K562 (cell line): ENCODE data around the gene PDLIM4. TPM values are rescaled to one million over a fixed set of nuclear protein-coding genes. Genes with fewer than 3 reads are reported as not detected.
A peak's percentile ranks its signal among the peaks of the same experiment; 100 is the strongest.

Experiments
- ARID1B ChIP-seq: fragments of 450-650 bp; IDR thresholded peaks from 2 replicates; pipeline ENCODE4 v1.6.1; 2016; ENCODE audit warnings: antibody characterized with exemption, mild to moderate bottlenecking, inconsistent platforms
- HDAC8 ChIP-seq: fragments of 450-650 bp; IDR thresholded peaks from 2 replicates; pipeline ENCODE4 v1.6.1; 2016; ENCODE audit warnings: mild to moderate bottlenecking, missing genetic modification characterization, moderate library complexity, missing compliant biosample characterization
- ILF3 ChIP-seq: fragments of 450-650 bp; IDR thresholded peaks from 2 replicates; pipeline ENCODE4 v1.6.1; 2018; ENCODE audit warnings: antibody characterized with exemption, mild to moderate bottlenecking, moderate library complexity, borderline replicate concordance
- MEF2D ChIP-seq: conservative IDR thresholded peaks from 2 replicates; pipeline ENCODE4 v1.6.1; 2016; ENCODE audit warnings: low read depth, missing genetic modification characterization, missing compliant biosample characterization
- MXI1 ChIP-seq: IDR thresholded peaks from 2 replicates; pipeline ENCODE4 v1.6.1; 2011; ENCODE audit warnings: low read depth, mild to moderate bottlenecking, improper control_type of control experiment, low read length
- PCBP2 ChIP-seq: fragments of 200-400 bp; formaldehyde crosslinking; IDR thresholded peaks from 2 replicates; pipeline ENCODE4 v1.6.1; 2018; ENCODE audit warnings: low read length, low read depth, mild to moderate bottlenecking, moderate library complexity; ENCODE audit not compliant: poor library complexity, severe bottlenecking
- RBBP5 ChIP-seq: fragments of 200-600 bp; sonication (generic); IDR thresholded peaks from 2 replicates; pipeline ENCODE4 v1.6.1; 2012; ENCODE audit warnings: borderline replicate concordance, mild to moderate bottlenecking, low read length, control low read depth, inconsistent platforms; ENCODE audit not compliant: insufficient read depth, poor library complexity, severe bottlenecking
- RCOR1 ChIP-seq, 2 experiments: IDR thresholded peaks; 2 replicates each; pipeline ENCODE4 v1.6.1; 2012; ENCODE audit warnings: low read depth in 2 of 2, low read length in 2 of 2, borderline replicate concordance in 1 of 2, improper control_type of control experiment in 1 of 2
- STAT5B ChIP-seq: fragments of 250-450 bp; sonication (Bioruptor Pico); IDR thresholded peaks from 2 replicates; pipeline ENCODE4 v1.8.0; 2021; ENCODE audit warnings: mild to moderate bottlenecking, inconsistent platforms
- XRCC5 ChIP-seq: fragments of 200-400 bp; formaldehyde crosslinking; IDR thresholded peaks from 2 replicates; pipeline ENCODE4 v1.6.1; 2017; ENCODE audit warnings: low read depth, mild to moderate bottlenecking, low read length
- ZNF76 ChIP-seq: fragments of 250-450 bp; sonication (Bioruptor Pico); IDR thresholded peaks from 2 replicates; pipeline ENCODE4 v1.4.0; 2020; ENCODE audit warnings: mild to moderate bottlenecking, moderate library complexity, borderline replicate concordance
- ZSCAN32 ChIP-seq: fragments of 450-650 bp; formaldehyde crosslinking; IDR thresholded peaks from 2 replicates; pipeline ENCODE4 v1.4.0; 2020; ENCODE audit warnings: mild to moderate bottlenecking, moderate library complexity
- polyA plus RNA-seq, 8 experiments: library from polyadenylated mRNA; depleted of rRNA in 4 of 8; stranded (reverse) in 5 of 8; unstranded in 3 of 8; fragments of >200 nt; fragmentation: Nextera tagmentation in 2 of 8; fragmentation: Illumina TruSeq in 1 of 8; extraction: Ambion mirVana in 2 of 8; extraction: Trizol in 1 of 8; gene quantifications; 2 replicates each; pipeline versions ENCODE4 v1.2.1 to v1.2.3, GENCODE V29; 2011 to 2014; ENCODE audit warnings: inconsistent platforms in 1 of 8, missing spikeins in 1 of 8
- total RNA-seq, 7 experiments: library from RNA; depleted of rRNA in 6 of 7; stranded (reverse); fragments of >200 nt in 6 of 7; fragmentation: Illumina TruSeq in 2 of 7; extraction: Trizol in 2 of 7; gene quantifications; 2 replicates each; pipeline versions ENCODE4 v1.2.1 to v1.2.3, GENCODE V29; 2011 to 2021; ENCODE audit warnings: low replicate concordance in 1 of 7
- TF ChIP-seq, protein P1 (sequence below): fragments of 450-650 bp; IDR thresholded peaks from 2 replicates; pipeline ENCODE4 v1.6.1; 2016; ENCODE audit warnings: borderline replicate concordance
- TF ChIP-seq, protein P2 (sequence below), 3 experiments: IDR thresholded peaks in 2 of 3; conservative IDR thresholded peaks in 1 of 3; 2 replicates each; pipeline ENCODE4 v1.5.1; 2011 to 2012; ENCODE audit warnings: low read length in 3 of 3, mild to moderate bottlenecking in 3 of 3, control low read depth in 2 of 3, improper control_type of control experiment in 1 of 3, inconsistent platforms in 1 of 3, low read depth in 1 of 3, mixed read lengths in 1 of 3, moderate library complexity in 1 of 3; ENCODE audit not compliant: insufficient read depth in 2 of 3
- TF ChIP-seq, protein P3 (sequence below): fragments of 250-450 bp; sonication (Bioruptor Pico); IDR thresholded peaks from 2 replicates; pipeline ENCODE4 v1.5.0; 2020; ENCODE audit warnings: mild to moderate bottlenecking
- TF ChIP-seq, protein P4 (sequence below): sonication (generic); formaldehyde crosslinking; IDR thresholded peaks from 2 replicates; pipeline ENCODE4 v1.8.1; 2023; ENCODE audit warnings: mild to moderate bottlenecking, missing genetic modification reagents
- TF ChIP-seq, protein P5 (sequence below): fragments of 450-650 bp; IDR thresholded peaks from 2 replicates; pipeline ENCODE4 v1.6.1; 2016; ENCODE audit warnings: antibody characterized with exemption

The PDLIM4 gene
- total and polyA plus RNA-seq, 9 of the 15 experiments (the other 6 are each of a cell fraction or from before 2014, with no cell fraction given) = 0.28 to 32.8 (median 13.1) TPM

DNA sequence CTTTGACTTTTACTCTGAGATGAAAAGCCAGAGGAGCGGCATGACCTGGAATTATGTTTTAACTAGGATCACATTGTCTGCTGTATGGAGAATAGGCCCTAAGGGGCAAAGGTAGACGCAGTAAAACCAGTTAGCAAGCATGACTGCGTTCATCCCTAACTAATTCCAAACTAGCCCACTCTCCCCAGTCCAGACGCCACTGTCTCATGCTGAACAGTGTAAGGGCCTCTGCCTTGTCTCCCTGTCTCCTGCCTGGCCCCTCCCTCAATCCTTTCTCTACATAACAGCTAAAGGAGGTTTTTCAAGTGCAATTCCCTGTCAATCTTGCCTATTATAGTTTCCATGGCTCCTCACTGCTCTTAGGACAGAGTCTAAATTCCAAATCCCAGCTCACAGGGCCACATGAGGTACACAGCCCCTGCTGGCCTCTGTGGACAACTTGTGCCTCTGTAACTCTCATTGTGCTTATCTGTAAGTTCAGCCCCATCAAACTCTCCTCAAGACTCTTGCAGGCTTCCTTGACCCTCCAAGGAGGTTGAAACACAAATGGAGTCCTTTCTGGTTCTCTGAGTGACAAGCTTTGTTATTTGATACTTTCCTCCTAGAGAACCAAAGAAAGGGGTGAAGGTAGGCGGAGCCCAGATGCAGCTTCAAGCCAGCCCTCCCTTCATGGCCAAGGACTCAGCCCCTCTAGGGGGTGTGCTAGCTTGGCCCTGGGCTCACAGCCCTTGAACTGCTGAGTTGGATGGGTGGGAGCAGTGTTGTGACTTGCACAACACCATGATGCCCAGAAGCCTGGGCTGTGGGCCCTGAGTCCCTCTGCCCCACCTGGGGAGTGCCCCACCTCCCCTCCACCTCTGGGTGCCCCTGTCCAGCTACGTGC lies 20.7 kb downstream of the PDLIM4 start (continued):
- no peak for TF ChIP-seq RBBP5
- no peak for TF ChIP-seq XRCC5
- TF ChIP-seq MXI1 = no peak
- TF ChIP-seq STAT5B (CRISPR knock-in tag) = no peak
- 0 out of 2 replicates have a peak, but pooled peaks have one; percentile 9 for TF ChIP-seq ARID1B
- TF ChIP-seq, protein P1, sequence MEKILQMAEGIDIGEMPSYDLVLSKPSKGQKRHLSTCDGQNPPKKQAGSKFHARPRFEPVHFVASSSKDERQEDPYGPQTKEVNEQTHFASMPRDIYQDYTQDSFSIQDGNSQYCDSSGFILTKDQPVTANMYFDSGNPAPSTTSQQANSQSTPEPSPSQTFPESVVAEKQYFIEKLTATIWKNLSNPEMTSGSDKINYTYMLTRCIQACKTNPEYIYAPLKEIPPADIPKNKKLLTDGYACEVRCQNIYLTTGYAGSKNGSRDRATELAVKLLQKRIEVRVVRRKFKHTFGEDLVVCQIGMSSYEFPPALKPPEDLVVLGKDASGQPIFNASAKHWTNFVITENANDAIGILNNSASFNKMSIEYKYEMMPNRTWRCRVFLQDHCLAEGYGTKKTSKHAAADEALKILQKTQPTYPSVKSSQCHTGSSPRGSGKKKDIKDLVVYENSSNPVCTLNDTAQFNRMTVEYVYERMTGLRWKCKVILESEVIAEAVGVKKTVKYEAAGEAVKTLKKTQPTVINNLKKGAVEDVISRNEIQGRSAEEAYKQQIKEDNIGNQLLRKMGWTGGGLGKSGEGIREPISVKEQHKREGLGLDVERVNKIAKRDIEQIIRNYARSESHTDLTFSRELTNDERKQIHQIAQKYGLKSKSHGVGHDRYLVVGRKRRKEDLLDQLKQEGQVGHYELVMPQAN = no peak
- TF ChIP-seq, protein P2, sequence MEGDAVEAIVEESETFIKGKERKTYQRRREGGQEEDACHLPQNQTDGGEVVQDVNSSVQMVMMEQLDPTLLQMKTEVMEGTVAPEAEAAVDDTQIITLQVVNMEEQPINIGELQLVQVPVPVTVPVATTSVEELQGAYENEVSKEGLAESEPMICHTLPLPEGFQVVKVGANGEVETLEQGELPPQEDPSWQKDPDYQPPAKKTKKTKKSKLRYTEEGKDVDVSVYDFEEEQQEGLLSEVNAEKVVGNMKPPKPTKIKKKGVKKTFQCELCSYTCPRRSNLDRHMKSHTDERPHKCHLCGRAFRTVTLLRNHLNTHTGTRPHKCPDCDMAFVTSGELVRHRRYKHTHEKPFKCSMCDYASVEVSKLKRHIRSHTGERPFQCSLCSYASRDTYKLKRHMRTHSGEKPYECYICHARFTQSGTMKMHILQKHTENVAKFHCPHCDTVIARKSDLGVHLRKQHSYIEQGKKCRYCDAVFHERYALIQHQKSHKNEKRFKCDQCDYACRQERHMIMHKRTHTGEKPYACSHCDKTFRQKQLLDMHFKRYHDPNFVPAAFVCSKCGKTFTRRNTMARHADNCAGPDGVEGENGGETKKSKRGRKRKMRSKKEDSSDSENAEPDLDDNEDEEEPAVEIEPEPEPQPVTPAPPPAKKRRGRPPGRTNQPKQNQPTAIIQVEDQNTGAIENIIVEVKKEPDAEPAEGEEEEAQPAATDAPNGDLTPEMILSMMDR (IDR thresholded peaks at IDR 0.05 in 2 of 3, conservative IDR thresholded peaks at IDR 0.05 in 1 of 3; ENCODE audit: insufficient read depth in 2 of 3, low read depth in 1 of 3, low read length in 3 of 3) = 0 out of 6 replicates have a peak, but pooled peaks have one; percentile 8 to 25 (median 20)
- TF ChIP-seq, protein P3, sequence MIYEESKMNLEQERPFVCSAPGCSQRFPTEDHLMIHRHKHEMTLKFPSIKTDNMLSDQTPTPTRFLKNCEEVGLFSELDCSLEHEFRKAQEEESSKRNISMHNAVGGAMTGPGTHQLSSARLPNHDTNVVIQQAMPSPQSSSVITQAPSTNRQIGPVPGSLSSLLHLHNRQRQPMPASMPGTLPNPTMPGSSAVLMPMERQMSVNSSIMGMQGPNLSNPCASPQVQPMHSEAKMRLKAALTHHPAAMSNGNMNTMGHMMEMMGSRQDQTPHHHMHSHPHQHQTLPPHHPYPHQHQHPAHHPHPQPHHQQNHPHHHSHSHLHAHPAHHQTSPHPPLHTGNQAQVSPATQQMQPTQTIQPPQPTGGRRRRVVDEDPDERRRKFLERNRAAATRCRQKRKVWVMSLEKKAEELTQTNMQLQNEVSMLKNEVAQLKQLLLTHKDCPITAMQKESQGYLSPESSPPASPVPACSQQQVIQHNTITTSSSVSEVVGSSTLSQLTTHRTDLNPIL (CRISPR knock-in tag) = no peak
- TF ChIP-seq ILF3 = no peak
- TF ChIP-seq, protein P4, sequence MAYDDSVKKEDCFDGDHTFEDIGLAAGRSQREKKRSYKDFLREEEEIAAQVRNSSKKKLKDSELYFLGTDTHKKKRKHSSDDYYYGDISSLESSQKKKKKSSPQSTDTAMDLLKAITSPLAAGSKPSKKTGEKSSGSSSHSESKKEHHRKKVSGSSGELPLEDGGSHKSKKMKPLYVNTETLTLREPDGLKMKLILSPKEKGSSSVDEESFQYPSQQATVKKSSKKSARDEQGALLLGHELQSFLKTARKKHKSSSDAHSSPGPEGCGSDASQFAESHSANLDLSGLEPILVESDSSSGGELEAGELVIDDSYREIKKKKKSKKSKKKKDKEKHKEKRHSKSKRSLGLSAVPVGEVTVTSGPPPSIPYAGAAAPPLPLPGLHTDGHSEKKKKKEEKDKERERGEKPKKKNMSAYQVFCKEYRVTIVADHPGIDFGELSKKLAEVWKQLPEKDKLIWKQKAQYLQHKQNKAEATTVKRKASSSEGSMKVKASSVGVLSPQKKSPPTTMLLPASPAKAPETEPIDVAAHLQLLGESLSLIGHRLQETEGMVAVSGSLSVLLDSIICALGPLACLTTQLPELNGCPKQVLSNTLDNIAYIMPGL (CRISPR knock-in tag) = no peak
- TF ChIP-seq RCOR1 (IDR thresholded peaks at IDR 0.05; ENCODE audit: borderline replicate concordance in 1 of 2, low read depth in 2 of 2, low read length in 2 of 2) = 0 out of 4 replicates have a peak, but pooled peaks of 1 of the 2 experiments have one; percentile 19
- TF ChIP-seq HDAC8 (tag) = no peak
- TF ChIP-seq, protein P5, sequence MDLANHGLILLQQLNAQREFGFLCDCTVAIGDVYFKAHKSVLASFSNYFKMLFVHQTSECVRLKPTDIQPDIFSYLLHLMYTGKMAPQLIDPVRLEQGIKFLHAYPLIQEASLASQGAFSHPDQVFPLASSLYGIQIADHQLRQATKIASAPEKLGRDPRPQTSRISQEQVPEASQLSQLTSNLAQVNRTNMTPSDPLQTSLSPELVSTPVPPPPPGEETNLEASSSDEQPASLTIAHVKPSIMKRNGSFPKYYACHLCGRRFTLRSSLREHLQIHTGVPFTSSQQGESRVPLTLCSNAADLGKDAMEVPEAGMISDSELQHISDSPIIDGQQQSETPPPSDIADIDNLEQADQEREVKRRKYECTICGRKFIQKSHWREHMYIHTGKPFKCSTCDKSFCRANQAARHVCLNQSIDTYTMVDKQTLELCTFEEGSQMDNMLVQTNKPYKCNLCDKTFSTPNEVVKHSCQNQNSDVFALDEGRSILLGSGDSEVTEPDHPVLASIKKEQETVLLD = no peak
- TF ChIP-seq MEF2D (tag) = no peak
- TF ChIP-seq PCBP2 = no peak
- TF ChIP-seq ZSCAN32 (CRISPR knock-in tag) = no peak
- no peak for TF ChIP-seq ZNF76 (CRISPR knock-in tag)
